A172 (cell line): ENCODE data around the gene CHRNB2. TPM values are rescaled to one million over a fixed set of nuclear protein-coding genes. Genes with fewer than 3 reads are reported as not detected.
A peak's percentile ranks its signal among the peaks of the same experiment; 100 is the strongest.
"Not testable (repeated sequence)": the region's sequence is repeated elsewhere in the genome, so short reads cannot be mapped to it uniquely, and the experiment has no call there.

Source experiments
- DNase-seq: peaks from one replicate; pipeline ENCODE4 v3.0.0-alpha.2; 2015; ENCODE audit warnings: low spot score
- total RNA-seq: library from RNA; depleted of rRNA; stranded (reverse); fragments of >200 nt; shearing (Covaris generic); gene quantifications from 2 replicates; pipeline ENCODE4 v1.2.3, GENCODE V29; 2014; rRNA removed

The CHRNB2 gene, protein sequence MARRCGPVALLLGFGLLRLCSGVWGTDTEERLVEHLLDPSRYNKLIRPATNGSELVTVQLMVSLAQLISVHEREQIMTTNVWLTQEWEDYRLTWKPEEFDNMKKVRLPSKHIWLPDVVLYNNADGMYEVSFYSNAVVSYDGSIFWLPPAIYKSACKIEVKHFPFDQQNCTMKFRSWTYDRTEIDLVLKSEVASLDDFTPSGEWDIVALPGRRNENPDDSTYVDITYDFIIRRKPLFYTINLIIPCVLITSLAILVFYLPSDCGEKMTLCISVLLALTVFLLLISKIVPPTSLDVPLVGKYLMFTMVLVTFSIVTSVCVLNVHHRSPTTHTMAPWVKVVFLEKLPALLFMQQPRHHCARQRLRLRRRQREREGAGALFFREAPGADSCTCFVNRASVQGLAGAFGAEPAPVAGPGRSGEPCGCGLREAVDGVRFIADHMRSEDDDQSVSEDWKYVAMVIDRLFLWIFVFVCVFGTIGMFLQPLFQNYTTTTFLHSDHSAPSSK
- total RNA-seq = not detected in 2 replicates

DNA sequence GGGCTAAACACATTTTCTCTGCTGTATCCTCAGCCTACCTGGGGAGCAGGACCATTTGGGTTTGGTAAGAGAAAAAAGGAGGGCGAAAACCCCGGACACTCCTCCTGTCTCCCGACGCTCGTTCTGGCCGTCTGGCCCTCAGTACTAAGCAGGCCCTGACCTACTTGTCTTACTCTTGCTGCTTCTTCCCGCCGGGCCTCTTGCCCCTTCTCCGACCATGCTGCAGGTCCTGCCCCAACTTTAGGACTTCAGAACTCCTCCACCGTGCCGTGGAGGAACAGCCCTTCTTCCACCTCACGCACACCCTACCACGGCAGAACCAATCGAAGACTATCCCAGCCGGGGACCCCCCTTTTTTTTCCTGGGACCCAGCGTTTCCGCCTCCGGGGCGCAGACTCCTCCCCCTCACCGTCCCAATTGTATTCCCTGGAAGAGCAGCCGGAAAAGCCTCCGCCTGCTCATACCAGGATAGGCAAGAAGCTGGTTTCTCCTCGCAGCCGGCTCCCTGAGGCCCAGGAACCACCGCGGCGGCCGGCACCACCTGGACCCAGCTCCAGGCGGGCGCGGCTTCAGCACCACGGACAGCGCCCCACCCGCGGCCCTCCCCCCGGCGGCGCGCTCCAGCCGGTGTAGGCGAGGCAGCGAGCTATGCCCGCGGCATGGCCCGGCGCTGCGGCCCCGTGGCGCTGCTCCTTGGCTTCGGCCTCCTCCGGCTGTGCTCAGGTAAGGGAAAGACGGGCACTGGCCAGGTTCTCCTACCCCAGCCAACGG lies at the start of gene CHRNB2:
Gene CHRNB2, plus strand, starts transcription at position 393 of the 771 bp plus-strand sequence. Its CDS starts 267 bp downstream, at position 660.
- peak; percentile 22 for DNase-seq

DNA sequence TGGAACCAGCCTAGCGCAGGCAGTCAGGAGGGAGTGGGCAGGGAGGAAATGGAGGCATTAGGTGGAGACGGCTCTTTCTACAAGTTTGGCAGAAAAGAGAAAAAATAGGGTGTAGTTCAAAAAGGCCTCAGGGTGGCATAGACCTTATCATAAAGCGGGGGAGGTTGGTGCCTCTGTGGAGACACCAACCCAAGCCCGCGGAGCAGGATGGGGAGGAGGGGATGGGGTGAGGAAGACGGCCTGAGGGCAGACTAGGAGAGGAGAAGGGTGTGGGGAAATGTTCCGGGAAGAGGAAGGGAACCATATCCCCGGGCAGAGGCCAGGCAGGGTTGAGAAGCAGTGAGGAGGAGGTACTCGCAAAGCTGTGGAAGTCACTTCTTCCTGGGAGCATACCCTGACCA lies 48.0 kb upstream of the CHRNB2 start:
- DNase-seq = no peak

DNA sequence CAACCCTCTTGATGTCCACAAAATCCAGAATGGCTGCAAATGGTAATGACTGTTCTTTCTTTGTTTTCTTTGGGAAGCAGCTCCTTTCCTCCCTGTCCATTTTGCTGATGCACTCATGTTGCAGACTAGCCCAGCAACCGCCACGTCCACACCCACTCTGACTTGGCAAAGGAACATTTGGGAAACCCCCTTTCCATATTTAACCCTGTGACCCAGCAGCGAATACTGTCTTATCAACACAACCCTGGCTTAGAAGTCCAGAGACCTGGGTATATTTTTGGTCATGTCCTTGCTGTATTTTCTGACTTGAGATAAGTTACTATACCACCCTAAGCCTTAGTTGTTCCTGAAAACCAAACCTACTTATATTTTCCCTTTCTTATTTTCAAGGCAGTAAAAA lies 47.2 kb upstream of the CHRNB2 start:
- peak; percentile 58 for DNase-seq

DNA sequence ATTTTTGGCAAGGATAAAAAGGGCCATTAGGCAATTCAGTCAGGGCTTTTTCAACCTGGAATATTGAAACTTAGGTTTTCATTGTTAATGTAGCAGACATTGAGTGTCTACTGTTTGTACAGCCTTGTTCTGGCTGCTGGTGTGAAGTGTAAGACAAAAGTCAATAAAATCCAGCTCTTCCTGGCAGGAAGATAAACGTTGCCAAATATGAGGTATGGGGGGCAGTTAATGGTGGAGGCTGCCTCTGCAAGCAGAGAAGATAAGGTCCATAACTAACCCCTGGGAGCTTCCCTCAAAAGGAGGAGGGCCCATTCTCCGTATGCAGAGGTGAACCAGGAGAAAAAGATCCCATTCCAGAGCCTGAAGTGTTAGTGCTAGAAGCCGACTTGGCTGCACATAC lies 45.9 kb upstream of the CHRNB2 start:
- DNase-seq = no peak

DNA sequence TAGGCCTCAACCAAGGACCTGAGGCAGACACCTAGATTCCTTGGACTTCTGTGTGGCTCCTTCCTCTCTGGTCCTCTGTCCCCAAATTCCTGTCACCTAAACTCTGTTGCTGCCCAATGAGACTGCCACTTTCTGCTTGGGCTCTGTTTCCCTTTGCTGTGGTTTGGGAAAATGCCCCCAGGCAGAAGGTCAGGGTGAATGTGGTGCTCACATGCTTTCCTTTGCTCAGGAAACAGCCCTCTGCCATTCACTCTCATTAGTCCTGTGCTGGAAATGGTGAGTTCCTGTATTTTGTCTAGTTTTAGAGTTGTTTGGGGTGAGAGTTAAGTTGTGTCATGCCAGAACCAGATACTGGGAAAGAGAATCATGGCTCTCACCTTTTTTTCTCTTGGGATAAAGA lies 42.7 kb upstream of the CHRNB2 start:
- no peak for DNase-seq

DNA sequence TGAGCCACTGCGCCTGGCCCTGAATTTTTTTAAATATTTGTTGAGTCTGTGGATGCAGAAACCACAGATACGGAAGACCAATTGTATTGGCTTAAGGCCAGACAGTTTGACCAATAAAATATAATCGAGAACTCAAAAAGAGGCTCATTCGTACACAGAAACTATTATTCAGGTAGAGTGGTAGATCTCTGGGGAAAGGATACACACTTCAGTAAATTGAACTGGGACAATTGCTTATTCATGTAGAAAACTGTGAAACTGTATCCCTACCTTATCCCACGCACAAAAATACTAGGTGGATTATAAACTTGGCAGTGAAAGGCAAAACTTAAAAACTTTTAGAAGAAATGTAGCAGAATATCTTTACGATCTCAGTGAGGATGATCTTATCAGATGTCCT lies 40.4 kb upstream of the CHRNB2 start:
- no peak for DNase-seq

DNA sequence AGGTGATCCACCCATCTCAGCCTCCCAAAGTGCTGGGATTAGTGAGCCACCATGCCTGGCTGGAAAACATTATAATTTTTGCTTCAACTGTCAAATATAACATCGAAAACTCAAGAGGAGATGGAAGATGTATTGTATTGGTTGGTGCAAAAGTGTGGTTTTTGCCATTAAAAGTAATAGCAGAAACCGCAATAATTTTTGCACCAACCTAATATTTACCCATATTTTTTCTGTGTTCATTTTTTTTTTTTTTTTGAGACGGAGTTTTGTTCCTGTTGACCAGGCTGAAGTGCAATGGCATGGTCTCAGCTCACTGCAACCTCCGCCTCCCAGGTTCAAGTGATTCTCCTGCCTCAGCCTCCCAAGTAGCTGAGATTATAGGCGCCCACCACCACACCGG lies 38.3 kb upstream of the CHRNB2 start:
- DNase-seq = no peak

DNA sequence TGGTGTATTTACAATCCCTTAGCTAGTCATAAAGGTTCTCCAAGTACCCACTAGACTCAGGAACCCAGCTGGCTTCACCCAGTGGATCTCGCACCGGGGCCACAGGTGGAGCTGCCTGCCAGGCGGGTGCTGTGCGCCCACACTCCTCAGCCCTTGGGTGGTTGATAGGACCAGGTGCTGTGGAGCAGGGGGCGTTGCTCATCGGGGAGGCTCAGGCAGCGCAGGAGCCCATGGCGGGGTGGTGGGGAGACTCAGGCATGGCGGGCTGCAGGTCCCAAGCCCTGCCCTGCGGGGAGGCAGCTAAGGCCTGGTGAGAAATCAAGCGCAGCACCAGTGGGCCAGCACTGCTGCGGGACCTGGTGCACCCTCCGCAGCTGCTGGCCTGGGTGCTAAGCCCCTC lies 35.6 kb upstream of the CHRNB2 start:
- not testable (repeated sequence) for DNase-seq

DNA sequence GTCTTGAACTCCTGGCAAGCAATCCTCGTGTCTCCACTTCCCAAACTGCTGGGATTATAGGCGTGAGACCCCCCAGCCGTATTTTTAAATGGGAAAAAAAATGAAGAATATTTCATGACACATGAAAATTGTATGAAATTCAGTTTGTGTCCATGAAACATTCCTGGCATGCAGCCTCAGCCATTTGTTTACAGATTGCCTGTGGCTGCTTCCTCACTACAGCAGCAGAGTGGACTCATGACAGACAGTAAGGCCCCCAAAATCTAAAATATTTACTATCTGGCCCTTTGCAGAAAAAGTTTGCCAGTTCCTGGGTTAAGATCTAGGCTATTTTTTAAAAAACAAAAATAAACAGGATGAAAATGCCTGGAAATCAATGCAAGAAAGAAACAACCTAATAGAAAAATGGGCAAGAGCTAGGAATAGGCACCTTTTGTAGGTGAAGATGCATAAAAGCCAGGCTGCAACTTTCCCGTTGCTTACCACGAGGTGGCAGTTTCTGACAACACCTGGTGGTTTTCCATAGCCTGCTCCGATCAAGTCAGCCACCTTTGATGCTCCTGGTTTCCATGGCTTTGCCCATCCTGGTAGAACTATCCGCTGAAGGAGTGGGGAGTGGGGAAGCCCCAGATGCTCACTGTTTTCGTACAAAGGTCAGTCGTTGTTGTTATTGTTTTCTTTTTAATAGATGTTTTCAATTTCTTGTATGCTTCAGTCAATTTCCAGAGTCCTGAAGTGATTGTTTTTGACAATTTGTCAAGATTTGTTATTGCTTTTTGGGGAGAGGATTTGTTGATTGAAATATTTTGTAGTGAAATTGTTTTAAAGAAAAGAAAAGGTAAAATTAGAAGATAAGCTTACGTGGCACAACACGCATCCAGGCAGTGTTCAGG lies 33.4 kb upstream of the CHRNB2 start:
- DNase-seq = peak; percentile 53

DNA sequence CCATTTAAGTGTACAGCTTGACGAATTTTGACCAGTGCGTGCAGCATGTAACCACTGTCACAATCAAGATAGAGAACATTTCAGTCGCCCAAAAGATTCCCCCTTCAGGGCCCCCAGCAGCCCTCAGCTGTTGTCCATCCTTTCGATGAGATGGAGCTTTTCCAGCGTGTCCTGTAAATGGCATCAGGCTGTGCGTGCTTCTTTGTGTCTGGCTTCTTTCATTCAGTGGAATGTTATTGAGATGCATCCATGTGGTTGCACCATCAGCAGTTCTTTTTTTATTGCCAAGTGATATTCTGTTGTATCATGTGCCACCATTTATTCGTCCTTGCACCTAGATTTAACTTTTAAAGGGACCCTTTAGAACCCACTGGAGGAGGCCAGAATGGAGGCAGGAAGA lies 31.0 kb upstream of the CHRNB2 start:
- no peak for DNase-seq

DNA sequence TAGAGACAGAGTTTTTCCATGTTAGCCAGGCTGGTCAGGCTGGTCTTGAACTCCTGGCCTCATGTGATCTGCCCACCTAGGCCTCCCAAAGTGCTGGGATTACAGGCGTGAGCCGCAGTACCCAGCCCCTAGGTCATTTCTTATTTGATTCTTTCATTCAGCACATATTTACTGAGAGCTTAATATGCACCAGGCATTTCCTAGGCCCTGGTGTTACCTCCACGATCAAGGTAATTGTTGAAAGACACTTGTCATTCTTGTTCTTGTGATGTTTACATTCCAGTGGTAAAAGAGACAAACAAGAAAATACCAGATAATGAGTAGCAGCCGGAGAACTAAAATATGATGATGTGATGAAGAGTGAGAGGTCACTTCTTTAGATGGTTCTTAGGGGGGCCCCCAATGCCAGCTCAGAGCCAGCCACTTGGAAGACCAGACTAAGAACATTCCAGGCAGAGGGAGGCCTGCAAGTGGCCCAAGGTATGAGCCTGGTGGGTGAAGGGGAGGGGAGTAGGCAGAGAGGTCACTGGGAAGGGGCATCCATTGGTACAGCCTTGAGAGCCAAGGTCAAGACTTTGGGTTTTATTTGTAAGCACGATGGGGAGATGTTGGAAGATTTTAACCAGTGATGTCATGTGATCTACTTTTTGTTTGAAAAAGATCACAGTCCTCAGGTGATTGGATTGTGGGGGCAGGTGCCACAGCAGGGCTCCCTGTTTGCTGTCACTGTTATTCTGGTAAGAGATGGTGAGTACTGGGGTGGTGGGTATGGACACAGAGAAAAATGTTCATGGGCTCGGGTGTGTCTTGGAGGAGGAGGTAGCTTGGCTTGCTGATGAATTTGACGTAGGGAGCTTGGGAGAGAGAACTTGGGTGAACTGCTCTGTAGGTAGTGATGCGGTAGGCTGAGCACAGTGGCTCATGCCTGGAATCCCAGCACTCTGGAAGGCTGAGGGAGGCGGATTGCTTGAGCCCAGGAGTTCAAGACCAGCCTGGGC lies 27.8 kb upstream of the CHRNB2 start:
- no peak for DNase-seq

DNA sequence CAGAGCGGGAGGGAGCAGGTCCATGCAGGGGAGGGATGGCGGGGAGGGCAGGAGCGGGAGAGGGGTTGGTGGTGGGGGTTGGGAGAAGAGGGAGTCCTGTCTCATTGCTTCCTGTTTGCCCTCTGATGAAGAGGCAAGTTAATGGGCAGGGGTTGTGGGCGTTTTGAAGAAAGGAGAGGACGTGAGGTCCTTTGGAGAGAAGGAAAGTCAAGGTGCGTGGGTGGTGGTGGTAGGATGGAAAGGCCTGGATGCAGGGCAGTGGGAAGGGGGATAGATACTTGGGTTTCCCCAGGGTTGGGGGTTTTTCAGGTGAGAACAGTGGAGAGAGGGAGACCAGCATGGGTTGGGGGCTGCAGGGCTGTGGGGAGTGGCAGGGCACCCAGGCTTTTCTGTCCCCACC lies 26.3 kb upstream of the CHRNB2 start:
- no peak for DNase-seq

DNA sequence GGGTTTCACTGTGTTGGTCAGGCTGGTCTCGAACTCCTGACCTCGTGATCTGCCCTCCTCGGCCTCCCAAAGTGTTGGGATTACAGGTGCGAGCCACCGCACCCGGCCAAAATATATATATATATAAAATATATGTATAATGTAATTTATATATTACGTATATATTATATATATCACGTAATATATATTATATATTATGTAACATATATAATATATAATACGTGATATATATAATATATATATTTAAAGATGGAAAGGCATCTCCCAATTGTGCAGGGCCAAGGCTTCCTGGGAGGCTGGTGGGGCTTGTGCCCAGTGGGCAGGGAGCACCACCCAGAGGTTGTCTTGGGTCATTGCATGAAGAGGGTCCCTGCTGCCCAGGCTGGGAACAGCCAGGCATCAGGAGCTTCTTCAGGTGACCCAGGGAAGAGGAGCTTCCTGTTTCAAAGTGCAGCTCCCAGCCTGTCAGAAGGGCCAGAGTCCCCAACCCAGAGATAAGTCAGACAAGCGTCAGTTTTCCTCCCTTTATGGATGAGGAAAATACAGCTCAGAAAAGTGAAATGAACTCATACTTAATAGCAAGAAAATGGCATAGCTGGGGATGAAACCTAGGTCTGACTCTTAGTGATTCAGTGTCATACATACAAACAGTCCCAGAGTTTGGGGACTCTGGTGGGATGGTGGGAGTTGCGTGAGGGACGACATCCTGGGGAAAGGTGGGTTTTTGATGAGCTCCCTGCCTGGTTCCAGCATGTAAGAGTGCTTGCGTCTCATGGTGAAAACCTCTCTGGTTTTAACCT lies 21.1 kb upstream of the CHRNB2 start:
- peak; percentile 76 for DNase-seq

DNA sequence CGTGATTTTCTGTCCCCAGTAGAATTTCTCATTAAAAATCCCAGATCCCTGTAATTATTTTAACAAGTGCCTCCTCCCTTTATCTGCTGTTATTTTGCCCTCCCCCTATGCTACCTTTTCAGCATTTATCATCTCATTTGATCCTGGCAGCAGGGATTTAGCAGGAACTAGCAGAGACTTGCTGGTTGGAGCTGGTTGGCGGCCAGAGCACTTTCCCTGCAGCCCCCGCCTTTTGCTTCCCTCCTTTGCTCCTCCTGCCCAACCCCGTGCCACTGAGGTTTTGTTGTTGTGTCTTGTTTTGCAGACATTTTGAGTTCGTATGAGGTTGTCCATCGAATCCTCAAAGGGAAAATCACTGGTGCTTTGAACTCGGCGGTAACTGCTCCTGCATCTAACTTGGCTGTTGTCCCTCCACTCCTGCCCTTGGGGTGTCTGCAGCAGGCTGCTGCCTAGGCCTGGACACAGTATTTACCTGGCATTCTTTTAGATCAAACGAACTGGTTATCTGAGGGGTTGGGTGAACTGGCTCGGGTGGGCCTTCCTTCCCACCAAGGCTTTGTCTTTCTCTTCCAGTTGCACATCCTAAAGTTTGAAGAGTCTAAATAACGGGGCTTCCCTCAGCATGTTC lies 20.4 kb upstream of the CHRNB2 start:
- no peak for DNase-seq

DNA sequence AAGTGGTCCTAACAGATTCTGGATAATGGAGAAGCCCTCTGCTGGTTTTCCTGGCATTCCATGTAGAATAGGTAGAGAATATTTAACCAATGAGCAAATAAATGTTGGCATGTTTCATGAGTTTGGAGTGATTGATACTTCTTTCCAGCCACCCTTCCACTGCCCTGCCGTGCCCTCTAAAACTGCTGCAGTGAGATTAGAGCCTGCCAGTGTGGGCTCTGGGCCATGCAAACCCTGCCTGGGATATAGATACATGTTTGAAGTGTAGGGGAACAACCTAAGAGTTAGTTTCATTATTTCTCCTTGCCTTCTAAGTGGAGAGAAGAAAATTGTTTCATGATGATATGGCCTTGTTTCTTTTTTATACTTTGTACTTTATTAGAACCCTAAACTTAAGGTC lies 19.6 kb upstream of the CHRNB2 start:
- DNase-seq = no peak

DNA sequence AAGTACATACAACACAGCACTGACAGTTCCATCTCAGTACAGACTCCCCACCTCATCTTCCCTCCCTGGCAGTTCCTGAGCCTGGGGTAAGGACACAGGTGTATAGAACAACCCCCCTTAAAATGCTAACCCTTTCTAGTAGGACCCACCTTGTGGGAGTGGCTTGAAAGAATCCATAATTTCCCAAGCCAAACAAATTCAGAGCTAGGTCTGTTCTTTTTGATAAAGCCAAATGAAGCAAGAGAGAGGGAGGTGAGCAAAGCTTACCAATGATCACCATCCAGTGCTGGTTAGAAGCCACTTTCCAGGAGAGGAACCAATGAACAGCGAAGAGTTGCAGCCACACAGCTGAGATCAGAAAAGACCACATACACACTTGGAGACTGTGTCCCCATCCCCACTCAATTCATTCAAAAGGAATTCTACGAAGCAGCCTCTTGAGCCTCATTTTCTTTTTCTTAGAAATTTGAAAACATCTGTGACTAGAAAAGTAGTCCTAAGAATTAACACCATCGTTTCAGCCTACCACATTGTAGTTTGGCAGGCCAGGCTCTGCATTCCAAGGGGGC lies 18.3 kb upstream of the CHRNB2 start:
- DNase-seq = no peak

DNA sequence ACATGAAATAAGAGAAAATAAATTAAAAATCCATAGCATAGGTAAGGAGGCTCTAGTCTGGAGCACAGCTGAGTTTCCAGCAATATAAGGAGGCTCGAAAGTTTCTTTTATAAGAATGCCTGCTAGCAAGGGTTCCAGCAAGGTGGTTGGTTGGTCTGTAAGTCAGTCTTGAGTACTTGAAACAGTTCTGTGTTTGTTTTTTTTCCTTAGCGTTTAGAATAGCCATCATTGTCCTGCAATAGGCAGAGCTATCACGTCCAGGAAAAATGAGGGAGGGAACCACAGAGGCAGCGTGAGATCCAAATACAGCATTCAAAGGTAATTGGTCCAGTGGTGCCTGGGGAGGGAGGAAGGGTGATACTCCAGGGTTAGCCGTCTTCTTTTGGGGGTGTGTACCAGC lies 17.5 kb upstream of the CHRNB2 start:
- DNase-seq = no peak

DNA sequence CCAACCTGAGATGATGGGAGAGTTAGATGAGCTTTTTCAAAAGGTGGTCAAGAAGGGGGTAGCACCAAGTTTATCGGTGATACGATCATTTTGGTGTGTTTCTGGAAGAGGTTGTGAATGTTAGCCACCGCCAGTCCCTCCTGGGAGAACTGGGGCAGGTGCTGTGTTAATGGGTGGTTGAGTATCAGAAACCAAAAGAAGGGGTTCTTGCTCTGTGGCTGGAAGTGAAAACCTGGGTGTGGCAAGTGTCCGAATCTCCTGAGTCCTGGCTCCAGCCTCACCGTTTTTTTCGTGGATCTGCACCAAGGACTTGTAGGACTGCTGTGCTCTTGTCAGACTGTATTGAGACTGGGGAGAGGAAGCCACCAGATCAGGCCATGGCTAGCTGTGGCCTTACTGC lies 16.9 kb upstream of the CHRNB2 start:
- no peak for DNase-seq

DNA sequence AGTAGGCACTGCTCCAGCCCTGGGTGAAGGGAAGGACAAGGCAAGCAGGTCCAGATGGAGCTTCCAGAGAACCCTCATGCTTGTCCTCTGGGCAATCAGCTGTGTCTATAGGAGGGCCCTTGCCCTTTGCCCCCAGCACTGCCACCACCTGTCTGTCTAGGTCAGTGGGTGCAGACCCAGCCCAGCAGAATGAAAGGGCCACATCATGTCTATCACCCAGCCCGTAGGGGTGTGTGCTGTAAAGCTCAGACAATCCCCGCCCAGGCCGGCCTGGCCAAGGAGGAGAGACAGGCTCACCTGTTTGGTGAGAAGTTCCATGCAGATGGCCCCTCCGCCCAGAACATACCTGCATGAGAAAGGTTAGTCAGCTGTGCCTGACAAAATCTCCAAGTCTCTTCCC lies 16.1 kb upstream of the CHRNB2 start:
- no peak for DNase-seq
